Measurements from ENCODE around the gene ARSH.

The ARSH gene

GRCh38 chrX:2967012-2967411 lies 39.3 kb upstream of the ARSH start:
- DNase-seq: no peak
- Histone ChIP-seq H3K4me1 (ENCODE audit: low read length) (no peaks in the 10 kb centered on the region), H3K9ac (ENCODE audit: low read length) (no peak overlapping the region), H3K27me3 (replicated peaks; ENCODE audit: insufficient read depth, low read length) (no peaks in the 10 kb centered on the region), H3K9me2 (replicated peaks; ENCODE audit: insufficient read depth, low read length) (no peaks in the 10 kb centered on the region), H3K4me3 (ENCODE audit: low read length) (no peak overlapping the region), H3K79me2 (ENCODE audit: low read length) (no peaks in the 10 kb centered on the region), H2AFZ (ENCODE audit: low read length) (no peak overlapping the region), H3K9me3 (replicated peaks; ENCODE audit: insufficient read depth, low read length) (no peaks in the 10 kb centered on the region), H3K27ac (ENCODE audit: low read length) (no peak overlapping the region), H3K4me2 (ENCODE audit: low read depth, low read length) (no peak overlapping the region), H4K20me1 (ENCODE audit: insufficient read depth, low read length) (no peaks in the 10 kb centered on the region), H3F3A (ENCODE audit: insufficient read depth, low read length) (no peaks in the 10 kb centered on the region), H3K36me3 (replicated peaks; ENCODE audit: insufficient read depth, low read length) (no peaks in the 10 kb centered on the region)
- no peak for TF ChIP-seq CTCF (IDR thresholded peaks at IDR 0.05; ENCODE audit: low read length)
- TF ChIP-seq EZH2phosphoT487 (IDR thresholded peaks at IDR 0.05; ENCODE audit: low read length): no peak
- no peak for TF ChIP-seq EZH2 (optimal IDR thresholded peaks at IDR 0.05; ENCODE audit: low read depth, low read length)

DNA sequence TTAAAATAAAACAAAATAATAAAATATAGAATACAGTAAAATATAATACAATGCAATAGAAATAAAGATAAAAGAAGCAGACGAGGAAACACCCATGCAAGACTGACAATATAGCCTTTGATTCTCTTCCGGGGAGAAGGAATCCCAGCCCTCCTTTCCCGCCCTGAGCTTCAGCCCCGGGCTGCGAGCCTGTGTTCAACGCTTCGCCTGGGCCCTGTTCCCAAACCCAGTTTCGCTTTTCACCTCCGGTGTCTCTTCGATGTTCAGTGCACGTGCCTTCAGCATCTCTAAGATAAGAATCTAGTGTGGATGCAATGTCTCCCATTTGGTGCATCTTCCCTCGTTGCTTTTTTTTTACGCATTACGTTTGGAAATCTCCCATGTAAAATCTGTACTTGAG lies 38.8 kb upstream of the ARSH start:
- Histone ChIP-seq H3K36me3 (replicated peaks; ENCODE audit: insufficient read depth, low read length) (no peaks in the 10 kb centered on the region), H3K4me1 (ENCODE audit: low read length) (no peaks in the 10 kb centered on the region), H3K4me2 (ENCODE audit: low read depth, low read length) (no peak overlapping the region), H3K9me3 (replicated peaks; ENCODE audit: insufficient read depth, low read length) (no peaks in the 10 kb centered on the region), H3K9ac (ENCODE audit: low read length) (no peak overlapping the region), H3F3A (ENCODE audit: insufficient read depth, low read length) (no peaks in the 10 kb centered on the region), H3K9me2 (replicated peaks; ENCODE audit: insufficient read depth, low read length) (no peaks in the 10 kb centered on the region), H4K20me1 (ENCODE audit: insufficient read depth, low read length) (no peaks in the 10 kb centered on the region), H3K4me3 (ENCODE audit: low read length) (no peak overlapping the region), H3K27me3 (replicated peaks; ENCODE audit: insufficient read depth, low read length) (no peaks in the 10 kb centered on the region), H3K79me2 (ENCODE audit: low read length) (no peaks in the 10 kb centered on the region), H2AFZ (ENCODE audit: low read length) (no peak overlapping the region), H3K27ac (ENCODE audit: low read length) (no peak overlapping the region)
- TF ChIP-seq EZH2 (optimal IDR thresholded peaks at IDR 0.05; ENCODE audit: low read depth, low read length): no peak
- no peak for TF ChIP-seq EZH2phosphoT487 (IDR thresholded peaks at IDR 0.05; ENCODE audit: low read length)
- TF ChIP-seq CTCF (IDR thresholded peaks at IDR 0.05; ENCODE audit: low read length): no peak
- DNase-seq: no peak

GRCh38 chrX:2967998-2968909 lies 38.1 kb upstream of the ARSH start:
- no peak for DNase-seq
- Histone ChIP-seq H3K9me2 (replicated peaks; ENCODE audit: insufficient read depth, low read length) (no peaks in the 10 kb centered on the region), H3K9ac (ENCODE audit: low read length) (no peak overlapping the region)

More at GRCh38 chrX:2967998-2968909, 38.1 kb upstream of the ARSH start:
- Histone ChIP-seq H3K9me3 (replicated peaks; ENCODE audit: insufficient read depth, low read length) (no peaks in the 10 kb centered on the region), H4K20me1 (ENCODE audit: insufficient read depth, low read length) (no peaks in the 10 kb centered on the region), H3K4me3 (ENCODE audit: low read length) (no peak overlapping the region), H3K27me3 (replicated peaks; ENCODE audit: insufficient read depth, low read length) (no peaks in the 10 kb centered on the region), H3K4me2 (ENCODE audit: low read depth, low read length) (no peak overlapping the region), H2AFZ (ENCODE audit: low read length) (no peak overlapping the region), H3K36me3 (replicated peaks; ENCODE audit: insufficient read depth, low read length) (no peaks in the 10 kb centered on the region), H3F3A (ENCODE audit: insufficient read depth, low read length) (no peaks in the 10 kb centered on the region), H3K27ac (ENCODE audit: low read length) (no peak overlapping the region), H3K4me1 (ENCODE audit: low read length) (no peaks in the 10 kb centered on the region), H3K79me2 (ENCODE audit: low read length) (no peaks in the 10 kb centered on the region)
- TF ChIP-seq CTCF (IDR thresholded peaks at IDR 0.05; ENCODE audit: low read length) (no peak), EZH2phosphoT487 (IDR thresholded peaks at IDR 0.05; ENCODE audit: low read length) (no peak), EZH2 (optimal IDR thresholded peaks at IDR 0.05; ENCODE audit: low read depth, low read length) (no peak)

Data from MM.1S (cell line).